ENCODE results near the gene HSCB.
A peak's percentile ranks its signal among the peaks of the same experiment; 100 is the strongest.
"Not testable (repeated sequence)": the region's sequence is repeated elsewhere in the genome, so short reads cannot be mapped to it uniquely, and the experiment has no call there.

HSCB gene

GRCh38 chr22:28741785-28742561 lies at the start of gene HSCB, which contains the start of gene CHEK2:
TSS of gene HSCB (plus strand) at chr22:28742039. CDS start at chr22:28742096, 57 bp downstream.
TSS of gene CHEK2 (minus strand) at chr22:28741820. CDS start at chr22:28734721, 7,099 bp downstream.
- Mint-ChIP-seq H3K9me3 (no peaks in the 10 kb centered on the region), H3K4me1 (peaks cover 40% of the 10 kb centered on the region), H3K27ac (peak within 1 kb of the TSS; percentile 89), H3K27me3 (no peaks in the 10 kb centered on the region), H3K4me3 (peak within 1 kb of the TSS; percentile 89), H3K36me3 (no peaks in the 10 kb centered on the region)

- peaks cover 18% of the 10 kb centered on the region for H3K36me3 Mint-ChIP-seq
- H3K27me3 Mint-ChIP-seq, H3K27ac Mint-ChIP-seq, H3K9me3 Mint-ChIP-seq, H3K4me1 Mint-ChIP-seq, H3K4me3 Mint-ChIP-seq: not testable (repeated sequence)
Observed at GRCh38 chr22:28693041-28693760, 48.6 kb upstream of the HSCB start.

- H3K4me1 Mint-ChIP-seq: no peaks in the 10 kb centered on the region
- H3K4me3 Mint-ChIP-seq: no peak overlapping the region
- no peaks in the 10 kb centered on the region for H3K9me3 Mint-ChIP-seq
- H3K27me3 Mint-ChIP-seq: peaks cover 2% of the 10 kb centered on the region
- no peak overlapping the region for H3K27ac Mint-ChIP-seq
- H3K36me3 Mint-ChIP-seq: peaks cover 15% of the 10 kb centered on the region
Observed at GRCh38 chr22:28702891-28703290, 38.9 kb upstream of the HSCB start.

- Mint-ChIP-seq H3K4me3 (no peak overlapping the region), H3K4me1 (no peaks in the 10 kb centered on the region), H3K27ac (no peak overlapping the region), H3K36me3 (peaks cover 16% of the 10 kb centered on the region), H3K27me3 (peaks cover 2% of the 10 kb centered on the region), H3K9me3 (no peaks in the 10 kb centered on the region)
Observed at GRCh38 chr22:28703436-28703835, 38.4 kb upstream of the HSCB start.

- H3K36me3 Mint-ChIP-seq: peaks cover 19% of the 10 kb centered on the region
- H3K27ac Mint-ChIP-seq: no peak overlapping the region
- no peaks in the 10 kb centered on the region for H3K9me3 Mint-ChIP-seq
- H3K27me3 Mint-ChIP-seq: peaks cover 2% of the 10 kb centered on the region
- H3K4me3 Mint-ChIP-seq: no peak overlapping the region
- no peaks in the 10 kb centered on the region for H3K4me1 Mint-ChIP-seq
Observed at GRCh38 chr22:28706845-28707244, 35.0 kb upstream of the HSCB start.

- Mint-ChIP-seq H3K27me3 (no peaks in the 10 kb centered on the region), H3K27ac (no peak overlapping the region), H3K36me3 (peaks cover 21% of the 10 kb centered on the region), H3K4me1 (no peaks in the 10 kb centered on the region), H3K4me3 (no peak overlapping the region), H3K9me3 (no peaks in the 10 kb centered on the region)
Observed at GRCh38 chr22:28710107-28710506, 31.7 kb upstream of the HSCB start.

GRCh38 chr22:28710576-28711191 lies 31.2 kb upstream of the HSCB start:
- Mint-ChIP-seq H3K36me3 (peaks cover 21% of the 10 kb centered on the region), H3K27ac (no peak overlapping the region)

GRCh38 chr22:28711341-28711740 lies 30.5 kb upstream of the HSCB start:
- no peaks in the 10 kb centered on the region for H3K9me3 Mint-ChIP-seq
- peaks cover 21% of the 10 kb centered on the region for H3K36me3 Mint-ChIP-seq
- H3K4me1 Mint-ChIP-seq: no peaks in the 10 kb centered on the region
- no peaks in the 10 kb centered on the region for H3K27me3 Mint-ChIP-seq
- H3K27ac Mint-ChIP-seq: no peak overlapping the region
- no peak overlapping the region for H3K4me3 Mint-ChIP-seq

More at GRCh38 chr22:28710576-28711191, 31.2 kb upstream of the HSCB start:
- Mint-ChIP-seq H3K27me3 (no peaks in the 10 kb centered on the region), H3K9me3 (no peaks in the 10 kb centered on the region), H3K4me1 (no peaks in the 10 kb centered on the region), H3K4me3 (no peak overlapping the region)

GRCh38 chr22:28711820-28712777 lies 29.7 kb upstream of the HSCB start:
- H3K4me3 Mint-ChIP-seq: no peak overlapping the region
- H3K27ac Mint-ChIP-seq: no peak overlapping the region
- H3K36me3 Mint-ChIP-seq: peaks cover 20% of the 10 kb centered on the region
- H3K9me3 Mint-ChIP-seq: no peaks in the 10 kb centered on the region
- no peaks in the 10 kb centered on the region for H3K27me3 Mint-ChIP-seq
- no peaks in the 10 kb centered on the region for H3K4me1 Mint-ChIP-seq

- Mint-ChIP-seq H3K36me3 (peaks cover 17% of the 10 kb centered on the region), H3K27me3 (no peaks in the 10 kb centered on the region), H3K4me1 (no peaks in the 10 kb centered on the region), H3K9me3 (no peaks in the 10 kb centered on the region), H3K27ac (no peak overlapping the region), H3K4me3 (no peak overlapping the region)
Observed at GRCh38 chr22:28714043-28714628, 27.7 kb upstream of the HSCB start.

- Mint-ChIP-seq H3K27me3 (no peaks in the 10 kb centered on the region), H3K4me1 (no peaks in the 10 kb centered on the region), H3K9me3 (no peaks in the 10 kb centered on the region), H3K4me3 (no peak overlapping the region), H3K27ac (no peak overlapping the region), H3K36me3 (peaks cover 17% of the 10 kb centered on the region)
Observed at GRCh38 chr22:28715611-28716010, 26.2 kb upstream of the HSCB start.

- Mint-ChIP-seq H3K36me3 (peaks cover 12% of the 10 kb centered on the region), H3K9me3 (no peaks in the 10 kb centered on the region), H3K4me3 (no peak overlapping the region)
Observed at GRCh38 chr22:28716686-28717085, 25.2 kb upstream of the HSCB start.

GRCh38 chr22:28718044-28718443 lies 23.8 kb upstream of the HSCB start:
- no peaks in the 10 kb centered on the region for H3K27me3 Mint-ChIP-seq
- H3K4me3 Mint-ChIP-seq: no peak overlapping the region
- no peak overlapping the region for H3K27ac Mint-ChIP-seq

More at GRCh38 chr22:28716686-28717085, 25.2 kb upstream of the HSCB start:
- Mint-ChIP-seq H3K4me1 (no peaks in the 10 kb centered on the region), H3K27me3 (no peaks in the 10 kb centered on the region), H3K27ac (no peak overlapping the region)

GRCh38 chr22:28728002-28728401 lies 13.8 kb upstream of the HSCB start:
- no peaks in the 10 kb centered on the region for H3K4me1 Mint-ChIP-seq
- H3K27me3 Mint-ChIP-seq: no peaks in the 10 kb centered on the region
- no peaks in the 10 kb centered on the region for H3K9me3 Mint-ChIP-seq
- no peak overlapping the region for H3K4me3 Mint-ChIP-seq
- no peak overlapping the region for H3K27ac Mint-ChIP-seq
- peaks cover 8% of the 10 kb centered on the region for H3K36me3 Mint-ChIP-seq

More at GRCh38 chr22:28718044-28718443, 23.8 kb upstream of the HSCB start:
- H3K9me3 Mint-ChIP-seq: no peaks in the 10 kb centered on the region
- H3K4me1 Mint-ChIP-seq: no peaks in the 10 kb centered on the region
- H3K36me3 Mint-ChIP-seq: peaks cover 11% of the 10 kb centered on the region
